Dermis blood vessel endothelial cell (primary cell): ENCODE results near the gene ZMAT5. TPM values are rescaled to one million over a fixed set of nuclear protein-coding genes. Genes with fewer than 3 reads are reported as not detected.

Source experiments
- DNase-seq: peaks from one replicate; pipeline ENCODE4 v3.0.0; 2010
- total RNA-seq: library from RNA; depleted of rRNA; stranded (reverse); fragments of >200 nt; gene quantifications from 2 replicates; pipeline ENCODE4 v1.2.3, GENCODE V29; 2014

ZMAT5 gene
- total RNA-seq, 1 donor from 2014 or later: 23.5 TPM

GRCh38 chr22:29726512-29727130 is 40.2 kb downstream of the ZMAT5 start:
- no peak for DNase-seq

- no peak for DNase-seq
These were observed 40.7 kb downstream of the ZMAT5 start for GRCh38 chr22:29726106-29726505.

- no peak for DNase-seq
These were observed 42.0 kb downstream of the ZMAT5 start for GRCh38 chr22:29724843-29725242.

GRCh38 chr22:29723766-29724165 is 43.0 kb downstream of the ZMAT5 start:
- DNase-seq: no peak

GRCh38 chr22:29722587-29722986 is 44.2 kb downstream of the ZMAT5 start:
- DNase-seq: no peak

GRCh38 chr22:29722151-29722550 is 44.7 kb downstream of the ZMAT5 start:
- DNase-seq: no peak

- DNase-seq: no peak
These were observed 45.9 kb downstream of the ZMAT5 start for GRCh38 chr22:29720811-29721323.

GRCh38 chr22:29719899-29720645 is 46.7 kb downstream of the ZMAT5 start, which contains the start of gene CABP7:
Gene CABP7 (plus strand): TSS chr22:29720003. CDS start chr22:29720425, 422 bp downstream.
- DNase-seq: peak; percentile 10

- no peak for DNase-seq
These were observed 47.6 kb downstream of the ZMAT5 start for GRCh38 chr22:29718949-29719898.

- DNase-seq: no peak
These were observed 49.0 kb downstream of the ZMAT5 start for GRCh38 chr22:29717789-29718188.

GRCh38 chr22:29716814-29717545 is 49.8 kb downstream of the ZMAT5 start:
- DNase-seq: peak; percentile 88

GRCh38 chr22:29715705-29716104 is 51.1 kb downstream of the ZMAT5 start:
- no peak for DNase-seq

- DNase-seq: no peak
These were observed 51.6 kb downstream of the ZMAT5 start for GRCh38 chr22:29715240-29715639.

GRCh38 chr22:29713156-29713727 is 53.6 kb downstream of the ZMAT5 start:
- DNase-seq: no peak

- DNase-seq: no peak
These were observed 54.7 kb downstream of the ZMAT5 start for GRCh38 chr22:29712119-29712518.

GRCh38 chr22:29710922-29711593 is 55.7 kb downstream of the ZMAT5 start:
- DNase-seq: peak; percentile 33

- no peak for DNase-seq
These were observed 56.6 kb downstream of the ZMAT5 start for GRCh38 chr22:29710193-29710592.

GRCh38 chr22:29707471-29707870 is 59.3 kb downstream of the ZMAT5 start:
- DNase-seq: no peak

- no peak for DNase-seq
These were observed 59.8 kb downstream of the ZMAT5 start for GRCh38 chr22:29707010-29707409.

GRCh38 chr22:29706486-29706885 is 60.3 kb downstream of the ZMAT5 start:
- DNase-seq: no peak

- DNase-seq: no peak
These were observed 61.2 kb downstream of the ZMAT5 start for GRCh38 chr22:29705651-29706050.
